GM11168 (cell line): ENCODE measurements around the gene ARHGAP32.
"Not testable (repeated sequence)": the region's sequence is repeated elsewhere in the genome, so short reads cannot be mapped to it uniquely, and the experiment has no call there.

Experiments
- in situ Hi-C: fragments of 300-500 bp; cut with MboI; formaldehyde crosslinking; loops from one replicate; pipeline ENCODE4 v1.12.0; 2022; ENCODE audit warnings: low sequenced_read_pairs; ENCODE audit not compliant: unreplicated experiment

The ARHGAP32 gene

DNA sequence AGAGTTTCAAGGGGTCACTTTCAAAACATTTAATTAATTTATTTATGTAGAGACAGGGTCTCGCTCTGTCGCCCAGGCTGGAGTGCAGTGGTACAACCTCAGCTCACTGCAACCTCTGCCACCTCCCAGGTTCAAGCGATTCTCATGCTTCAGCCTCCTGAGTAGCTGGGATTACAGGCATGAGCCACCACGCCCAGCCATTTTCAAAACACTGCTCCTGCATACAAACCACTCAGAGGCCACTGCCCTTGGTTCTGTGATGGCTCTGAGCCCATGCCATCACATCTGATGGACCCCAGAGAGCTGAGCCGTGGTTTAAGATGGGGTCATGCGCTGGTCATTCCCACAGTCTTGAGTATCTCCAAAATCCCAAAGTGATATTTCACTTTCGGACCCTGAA, 272.5 kb downstream of the ARHGAP32 start:
- in situ Hi-C loops, result not testable (repeated sequence)

DNA sequence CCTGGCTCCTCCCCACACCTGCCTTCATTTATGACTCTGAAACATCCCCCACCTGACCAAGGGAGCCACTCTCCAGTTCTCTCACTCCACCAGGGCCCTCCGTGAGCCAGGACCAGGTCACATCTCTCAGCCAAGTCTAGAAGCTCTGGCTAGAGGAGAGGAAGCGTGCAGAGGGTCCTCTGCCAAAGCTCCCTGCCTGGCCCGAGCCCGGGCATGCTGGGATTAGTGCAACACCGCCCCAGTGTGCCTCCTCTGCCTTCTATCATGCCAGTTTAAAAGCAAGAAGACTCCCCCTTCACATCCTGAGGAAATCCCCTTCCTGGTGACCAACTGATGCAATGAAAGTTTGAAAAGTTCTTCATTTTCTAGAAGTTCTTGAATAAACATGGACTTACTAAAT, 272.9 kb downstream of the ARHGAP32 start:
- in situ Hi-C loops, result no loop called here

DNA sequence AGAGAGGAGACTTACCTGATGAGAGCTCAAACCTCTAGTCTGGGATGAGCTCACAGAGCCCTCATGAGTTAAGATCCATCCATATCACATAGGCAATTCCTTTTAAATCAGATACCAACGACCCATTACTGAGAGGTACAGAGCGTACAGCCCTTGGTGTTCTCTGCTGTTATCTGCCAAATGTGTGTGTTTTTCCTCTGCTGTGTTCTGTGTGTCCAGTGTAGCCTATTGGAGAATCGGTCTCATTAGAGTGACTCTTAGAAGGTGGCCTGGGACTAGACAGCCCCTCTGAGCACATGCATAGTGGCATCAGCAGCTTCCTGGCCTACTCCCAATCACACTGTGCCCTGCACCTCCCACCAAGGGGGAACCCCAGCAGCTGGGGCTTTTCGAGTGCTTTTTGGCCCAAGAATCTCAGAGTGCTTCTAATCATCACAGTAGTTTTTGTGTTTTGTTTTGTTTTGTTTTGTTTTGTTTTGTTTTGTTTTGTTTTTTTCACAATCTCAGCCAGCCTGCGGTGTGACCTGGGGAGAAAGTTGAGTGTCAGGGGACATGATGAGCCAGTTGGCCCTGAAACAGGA, 274.9 kb downstream of the ARHGAP32 start:
- in situ Hi-C loops, result no loop called here

- in situ Hi-C loops, result no loop called here
Observed at GRCh38 chr11:128916681-128917080, 275.4 kb downstream of the ARHGAP32 start.

DNA sequence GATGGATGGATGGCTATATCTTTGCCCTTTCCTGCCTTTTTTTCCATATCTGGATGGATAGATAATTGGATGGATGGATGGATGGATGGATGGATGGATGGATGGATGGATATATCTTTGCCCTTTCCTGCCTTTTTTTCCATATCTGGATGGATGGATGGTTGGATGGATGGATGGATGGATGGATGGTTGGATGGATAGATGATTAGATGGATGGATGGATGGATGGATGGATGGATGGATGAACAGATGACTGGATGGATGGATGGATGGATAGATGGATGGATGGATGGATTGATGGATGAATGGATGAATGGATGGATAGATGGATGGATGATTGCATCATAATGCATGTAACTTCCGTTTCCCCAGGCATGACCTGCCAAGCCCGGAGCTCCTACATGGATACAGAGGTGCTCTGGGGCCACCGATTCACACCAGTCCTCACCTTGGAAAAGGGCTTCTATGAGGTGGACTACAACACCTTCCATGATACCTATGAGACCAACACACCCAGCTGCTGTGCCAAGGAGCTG, 276.0 kb downstream of the ARHGAP32 start:
- in situ Hi-C loops, result no loop called here

GRCh38 chr11:128915149-128915521, 277.0 kb downstream of the ARHGAP32 start:
- in situ Hi-C loops, result no loop called here
